Lung (tissue), 12 donors: ENCODE measurements around the gene CNTNAP2. TPM values are rescaled to one million over a fixed set of nuclear protein-coding genes. Genes with fewer than 3 reads are reported as not detected.
A peak's percentile ranks its signal among the peaks of the same experiment; 100 is the strongest.

ENCODE experiments used
- ATAC-seq: fragments of 200-7000 bp; cut with Tn5 transposase; one replicate; pipeline ENCODE4 v1.9.1; 2020; ENCODE audit warnings: moderate number of reproducible peaks; ENCODE audit not compliant: insufficient read depth, low FRiP score
- DNase-seq, 3 donors: peaks; one replicate each; pipeline ENCODE4 v3.0.0-alpha.2; 2013 to 2017
- H3K27ac ChIP-seq, 2 donors: one replicate each; pipeline ENCODE4 v1.5.1; 2013; ENCODE audit warnings: mild to moderate bottlenecking in 2 of 2, moderate library complexity in 2 of 2, control low read depth in 1 of 2, inconsistent platforms in 1 of 2, low read depth in 1 of 2, low read length in 1 of 2
- H3K27me3 ChIP-seq, 3 donors: one replicate each; pipeline ENCODE4 v1.5.1; 2013; ENCODE audit warnings: low read length in 2 of 3; ENCODE audit not compliant: control insufficient read depth in 3 of 3, insufficient read depth in 3 of 3
- H3K36me3 ChIP-seq, 4 donors: one replicate each; pipeline ENCODE4 v1.5.1; 2013; ENCODE audit warnings: low read length in 4 of 4, mild to moderate bottlenecking in 1 of 4, moderate library complexity in 1 of 4; ENCODE audit not compliant: control insufficient read depth in 4 of 4, insufficient read depth in 4 of 4
- H3K4me1 ChIP-seq, 5 donors: one replicate each; pipeline ENCODE4 v1.5.1; 2013; ENCODE audit warnings: low read length in 5 of 5, mild to moderate bottlenecking in 2 of 5, moderate library complexity in 1 of 5; ENCODE audit not compliant: control insufficient read depth in 5 of 5, insufficient read depth in 5 of 5
- H3K4me3 ChIP-seq: one replicate; pipeline ENCODE4 v1.5.1; 2013; ENCODE audit warnings: mild to moderate bottlenecking, control low read depth, moderate library complexity
- H3K9ac ChIP-seq, 2 donors: one replicate each; pipeline ENCODE4 v1.5.1; 2013; ENCODE audit warnings: low read length in 2 of 2, control low read depth in 1 of 2; ENCODE audit not compliant: insufficient read depth in 1 of 2
- H3K9me3 ChIP-seq, 4 donors: one replicate each; pipeline ENCODE4 v1.5.1; 2013; ENCODE audit warnings: low read length in 3 of 4, mild to moderate bottlenecking in 1 of 4, moderate library complexity in 1 of 4; ENCODE audit not compliant: control insufficient read depth in 4 of 4, insufficient read depth in 3 of 4
- WGBS, 2 donors: extraction: QIAGEN DNeasy Blood & Tissue Kit; methylation state at CpG; one replicate each; pipeline ENCODE4 v1.1.7; 2013; 5-methylcytosine and 5-hydroxymethylcytosine counted together
- polyA plus RNA-seq, 2 donors: library from polyadenylated mRNA; stranded (reverse); fragments of 200-250 nt; gene quantifications; one replicate each; pipeline ENCODE4 v1.2.1, GENCODE V29; 2013
- total RNA-seq, 2 donors: library from RNA; depleted of rRNA in 1 of 2; stranded (reverse); fragments of >200 nt in 1 of 2; gene quantifications; one replicate each; pipeline ENCODE4 v1.2.1, GENCODE V29; 2014 to 2021
- TF ChIP-seq, protein P1 (sequence below): IDR thresholded peaks from 2 replicates; pipeline ENCODE4 v1.5.1; 2012; ENCODE audit warnings: mild to moderate bottlenecking; ENCODE audit errors: control extremely low read depth, extremely low read depth
- donor health status: control.
- donor health status: control.
- donor health status: Bipolar disorder and iron deficiency.
- donor health status: healthy.
- donor health status: DM: yes; HTN: yes; CAD: no.

CNTNAP2 gene
- total and polyA plus RNA-seq, 4 donors: 0.18 to 45.3 (median 0.52) TPM

DNA sequence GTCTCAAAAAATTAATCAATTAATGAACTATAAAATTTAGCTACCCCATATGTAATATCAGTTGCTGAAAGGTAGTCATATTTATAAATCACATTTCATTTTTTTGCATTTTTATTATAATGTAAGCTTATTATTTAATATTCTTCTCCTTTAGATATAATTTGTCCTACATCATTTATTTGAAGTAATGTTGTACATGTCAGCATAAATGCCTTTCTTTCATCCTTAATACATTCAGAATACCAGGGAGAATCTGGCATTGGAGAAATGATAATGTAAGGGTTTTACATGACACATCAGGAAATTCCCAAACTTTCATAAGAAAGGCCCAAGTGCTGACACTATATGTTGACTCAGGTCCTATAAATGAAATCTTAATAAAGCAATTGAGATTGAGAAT lies 742.1 kb downstream of the CNTNAP2 start:
- no peak for ATAC-seq

DNA sequence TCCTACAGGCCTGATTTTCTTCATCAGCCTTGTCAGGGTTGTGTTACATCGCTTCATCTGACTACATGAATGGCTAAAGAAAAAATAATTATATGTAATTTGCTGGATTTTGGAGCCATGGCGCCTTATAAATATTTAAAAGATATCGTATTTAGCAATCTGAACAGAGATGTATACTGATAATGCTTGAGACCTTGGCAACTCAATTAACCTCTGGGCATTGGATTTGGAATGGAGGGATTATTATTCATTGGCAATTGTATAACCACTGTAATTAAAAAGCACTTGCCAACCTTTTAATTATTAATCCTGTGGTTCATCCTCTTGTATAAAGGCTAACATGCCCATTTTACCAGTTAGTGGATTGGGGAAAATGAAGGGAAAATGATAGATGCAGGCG lies 745.1 kb downstream of the CNTNAP2 start:
- Histone ChIP-seq H3K9me3 (no peaks in the 10 kb centered on the region), H3K9ac (no peak overlapping the region), H3K27me3 (no peaks in the 10 kb centered on the region), H3K36me3 (no peaks in the 10 kb centered on the region), H3K4me1 (peaks cover 0 to 5% (median 0%) of the 10 kb centered on the region in 5 donors), H3K27ac (no peak overlapping the region), H3K4me3 (no peak overlapping the region)
- 88 to 92% methylated on average over 4 of the region's 4 CpGs for WGBS, 2 donors
- no peak for DNase-seq
- TF ChIP-seq, protein P1, sequence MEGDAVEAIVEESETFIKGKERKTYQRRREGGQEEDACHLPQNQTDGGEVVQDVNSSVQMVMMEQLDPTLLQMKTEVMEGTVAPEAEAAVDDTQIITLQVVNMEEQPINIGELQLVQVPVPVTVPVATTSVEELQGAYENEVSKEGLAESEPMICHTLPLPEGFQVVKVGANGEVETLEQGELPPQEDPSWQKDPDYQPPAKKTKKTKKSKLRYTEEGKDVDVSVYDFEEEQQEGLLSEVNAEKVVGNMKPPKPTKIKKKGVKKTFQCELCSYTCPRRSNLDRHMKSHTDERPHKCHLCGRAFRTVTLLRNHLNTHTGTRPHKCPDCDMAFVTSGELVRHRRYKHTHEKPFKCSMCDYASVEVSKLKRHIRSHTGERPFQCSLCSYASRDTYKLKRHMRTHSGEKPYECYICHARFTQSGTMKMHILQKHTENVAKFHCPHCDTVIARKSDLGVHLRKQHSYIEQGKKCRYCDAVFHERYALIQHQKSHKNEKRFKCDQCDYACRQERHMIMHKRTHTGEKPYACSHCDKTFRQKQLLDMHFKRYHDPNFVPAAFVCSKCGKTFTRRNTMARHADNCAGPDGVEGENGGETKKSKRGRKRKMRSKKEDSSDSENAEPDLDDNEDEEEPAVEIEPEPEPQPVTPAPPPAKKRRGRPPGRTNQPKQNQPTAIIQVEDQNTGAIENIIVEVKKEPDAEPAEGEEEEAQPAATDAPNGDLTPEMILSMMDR: no peak
- no peak for ATAC-seq

More for the DNA sequence above, 742.1 kb downstream of the CNTNAP2 start:
- Histone ChIP-seq H3K9me3 (no peaks in the 10 kb centered on the region), H3K27ac (no peak overlapping the region), H3K4me3 (no peak overlapping the region), H3K4me1 (peaks cover 0 to 5% (median 0%) of the 10 kb centered on the region in 5 donors), H3K9ac (no peak overlapping the region), H3K27me3 (no peaks in the 10 kb centered on the region), H3K36me3 (no peaks in the 10 kb centered on the region)
- DNase-seq: no peak
- TF ChIP-seq, protein P1: no peak

DNA sequence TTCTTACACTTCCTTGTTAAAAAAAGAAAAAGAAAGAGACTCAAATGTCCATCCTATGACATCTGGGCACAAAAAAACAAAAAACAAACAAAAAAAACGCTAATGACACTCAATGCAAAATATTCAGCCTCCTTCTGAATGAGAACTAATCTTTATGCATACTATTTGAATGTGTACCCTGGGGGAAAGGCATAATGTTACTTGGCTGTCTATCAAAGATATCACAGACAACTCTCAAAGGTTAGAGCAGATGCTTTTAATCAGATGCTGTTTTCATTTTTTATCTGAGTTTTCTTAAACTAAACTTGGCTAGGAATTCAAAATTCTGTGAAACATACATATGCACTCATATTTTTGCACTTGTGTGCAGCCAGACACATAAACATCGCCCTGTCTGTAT lies 745.8 kb downstream of the CNTNAP2 start:
- H3K4me1 ChIP-seq: peaks cover 0 to 5% (median 0%) of the 10 kb centered on the region in 5 donors
- TF ChIP-seq, protein P1: no peak
- peak in 2 of 3 donors; percentile 37 to 57 for DNase-seq
- H3K4me3 ChIP-seq: no peak overlapping the region
- H3K9me3 ChIP-seq: no peaks in the 10 kb centered on the region
- H3K27ac ChIP-seq: no peak overlapping the region
- 47 to 62% methylated on average over 2 of the region's 2 CpGs for WGBS, 2 donors
- no peak for ATAC-seq
- H3K36me3 ChIP-seq: no peaks in the 10 kb centered on the region
- no peak overlapping the region for H3K9ac ChIP-seq
- H3K27me3 ChIP-seq: no peaks in the 10 kb centered on the region

DNA sequence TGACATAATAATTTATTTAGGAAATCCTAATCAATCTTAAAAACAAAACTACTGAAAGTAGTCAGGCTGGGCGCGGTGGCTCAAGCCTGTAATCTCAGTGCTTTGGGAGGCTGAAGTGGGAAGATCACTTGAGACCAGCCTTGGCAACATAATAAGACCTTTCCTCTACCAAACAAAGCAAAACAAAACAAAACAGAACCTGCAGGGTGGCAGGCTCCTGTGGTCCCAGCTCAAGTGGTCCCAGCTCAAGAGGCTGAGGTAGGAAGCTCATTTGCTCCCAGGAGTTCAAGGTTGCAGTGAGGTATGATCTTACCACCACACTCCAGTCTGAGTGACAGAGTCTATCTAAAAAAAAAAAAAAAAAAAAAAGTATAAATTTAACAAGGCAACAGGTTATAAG lies 748.0 kb downstream of the CNTNAP2 start:
- DNase-seq (no peak), ATAC-seq (no peak)
- no peaks in the 10 kb centered on the region for H3K27me3 ChIP-seq
- peaks cover 0 to 5% (median 0%) of the 10 kb centered on the region in 5 donors for H3K4me1 ChIP-seq
- H3K9ac ChIP-seq: no peak overlapping the region
- H3K27ac ChIP-seq: no peak overlapping the region
- no peaks in the 10 kb centered on the region for H3K9me3 ChIP-seq
- WGBS, 2 donors: 74 to 82% methylated on average over 2 of the region's 2 CpGs
- no peak overlapping the region for H3K4me3 ChIP-seq
- TF ChIP-seq, protein P1: no peak
- H3K36me3 ChIP-seq: no peaks in the 10 kb centered on the region
